HUES48 (cell line): ENCODE results near the gene NCKIPSD.
"Not testable (repeated sequence)": the region's sequence is repeated elsewhere in the genome, so short reads cannot be mapped to it uniquely, and the experiment has no call there.

Experiments
- H3K27ac ChIP-seq: one replicate; pipeline ENCODE4 v1.7.0; 2013; ENCODE audit warnings: low read depth, low read length, inconsistent platforms
- H3K27me3 ChIP-seq: 2 replicates; pipeline ENCODE4 v1.6.1; 2013; ENCODE audit warnings: mild to moderate bottlenecking, low read length; ENCODE audit not compliant: control insufficient read depth, insufficient read depth
- H3K36me3 ChIP-seq: 2 replicates; pipeline ENCODE4 v1.6.1; 2013; ENCODE audit warnings: low read length; ENCODE audit not compliant: control insufficient read depth, insufficient read depth
- H3K4me1 ChIP-seq: 2 replicates; pipeline ENCODE4 v1.6.1; 2013; ENCODE audit warnings: mild to moderate bottlenecking, low read length; ENCODE audit not compliant: control insufficient read depth, insufficient read depth
- H3K4me3 ChIP-seq: 2 replicates; pipeline ENCODE4 v1.5.1; 2013; ENCODE audit warnings: mild to moderate bottlenecking, low read depth, low read length
- H3K9ac ChIP-seq: 2 replicates; pipeline ENCODE4 v1.6.1; 2013; ENCODE audit warnings: mild to moderate bottlenecking, low read depth, low read length, moderate library complexity
- H3K9me3 ChIP-seq: 2 replicates; pipeline ENCODE4 v1.6.1; 2013; ENCODE audit warnings: low read length; ENCODE audit not compliant: control insufficient read depth, insufficient read depth

Gene NCKIPSD

DNA sequence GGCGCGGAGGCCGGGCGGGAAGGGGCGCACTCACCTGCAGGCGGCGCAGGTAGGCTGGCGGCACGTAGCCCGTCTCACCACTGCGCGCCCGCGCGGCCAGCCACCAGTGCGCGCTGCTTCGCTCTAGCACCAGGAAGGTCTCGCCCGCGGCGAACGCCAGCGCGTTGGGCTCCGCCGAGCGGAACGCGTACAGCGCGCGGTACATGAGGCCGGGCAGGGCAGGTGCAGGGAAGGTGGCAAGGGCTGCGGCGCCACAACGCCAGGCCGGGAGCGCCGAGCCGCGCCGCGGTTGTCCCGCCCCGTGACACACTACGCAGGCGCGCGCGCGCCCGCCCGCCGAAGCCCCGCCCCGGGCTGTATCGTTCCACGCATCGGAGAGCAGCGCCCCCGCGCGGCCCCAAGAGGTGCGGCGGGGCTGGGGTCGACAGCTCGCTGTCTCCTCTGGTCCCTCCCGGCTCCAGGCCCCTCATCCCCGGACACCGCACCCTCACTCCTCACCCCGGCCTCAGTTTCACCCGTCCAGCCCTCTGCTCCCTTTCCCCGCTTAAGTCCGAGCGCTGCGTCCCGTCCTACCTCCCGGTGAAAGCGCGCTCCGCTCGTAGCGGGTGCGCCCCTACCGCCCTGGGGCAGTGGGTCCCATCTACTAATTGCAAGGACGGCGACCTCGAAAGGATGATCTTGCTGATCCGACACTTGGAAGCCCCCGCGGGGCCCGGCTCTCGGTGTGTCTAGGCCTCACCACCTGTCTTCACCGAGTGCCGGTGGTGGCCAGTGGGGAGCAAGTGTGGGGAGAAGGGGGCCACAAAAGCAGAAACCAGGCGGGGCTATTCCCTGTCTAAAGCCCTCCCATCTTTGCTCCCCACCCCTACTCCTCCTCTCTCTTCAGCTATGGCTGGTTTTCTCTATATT lies at the start of gene NCKIPSD:
TSS of gene NCKIPSD (minus strand) at position 313 of the 909 bp plus-strand sequence. CDS start at position 205, 108 bp downstream.
- no peaks in the 10 kb centered on the region for H3K27me3 ChIP-seq
- H3K36me3 ChIP-seq = peaks cover 65% of the 10 kb centered on the region
- peak within 1 kb of the TSS; percentile 98 for H3K9ac ChIP-seq
- H3K4me3 ChIP-seq = peak within 1 kb of the TSS; percentile 99
- H3K4me1 ChIP-seq = peaks cover 10% of the 10 kb centered on the region
- peak within 1 kb of the TSS; percentile 95 for H3K27ac ChIP-seq
- H3K9me3 ChIP-seq = no peaks in the 10 kb centered on the region

DNA sequence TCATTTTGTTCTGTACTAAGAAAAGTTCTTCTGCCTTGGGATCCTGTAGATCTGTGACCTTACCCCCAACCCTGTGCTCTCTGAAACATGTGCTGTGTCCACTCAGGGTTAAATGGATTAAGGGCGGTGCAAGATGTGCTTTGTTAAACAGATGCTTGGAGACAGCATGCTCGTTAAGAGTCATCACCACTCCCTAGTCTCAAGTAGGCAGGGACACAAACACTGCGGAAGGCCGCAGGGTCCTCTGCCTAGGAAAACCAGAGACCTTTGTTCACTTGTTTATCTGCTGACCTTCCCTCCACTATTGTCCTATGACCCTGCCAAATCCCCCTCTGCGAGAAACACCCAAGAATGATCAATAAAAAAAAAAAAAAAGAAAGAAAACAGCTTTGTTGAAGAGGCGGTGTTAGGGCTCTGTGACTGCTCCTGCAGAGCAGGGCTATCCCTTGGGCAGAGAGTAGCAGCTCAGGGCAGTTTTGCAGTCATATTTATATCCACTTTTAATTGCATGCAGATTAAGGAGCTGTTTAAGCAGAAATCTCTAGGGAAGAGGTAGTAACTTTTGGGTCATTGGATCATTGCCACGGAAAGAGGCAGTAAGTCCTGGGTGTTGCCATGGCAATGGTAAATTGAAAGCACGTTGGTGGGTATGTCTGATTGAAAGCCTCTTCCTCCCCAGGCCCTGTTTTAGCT lies 49.5 kb upstream of the NCKIPSD start:
- not testable (repeated sequence) for H3K9me3 ChIP-seq, H3K9ac ChIP-seq, H3K36me3 ChIP-seq, H3K27me3 ChIP-seq, H3K4me1 ChIP-seq, H3K27ac ChIP-seq, H3K4me3 ChIP-seq

DNA sequence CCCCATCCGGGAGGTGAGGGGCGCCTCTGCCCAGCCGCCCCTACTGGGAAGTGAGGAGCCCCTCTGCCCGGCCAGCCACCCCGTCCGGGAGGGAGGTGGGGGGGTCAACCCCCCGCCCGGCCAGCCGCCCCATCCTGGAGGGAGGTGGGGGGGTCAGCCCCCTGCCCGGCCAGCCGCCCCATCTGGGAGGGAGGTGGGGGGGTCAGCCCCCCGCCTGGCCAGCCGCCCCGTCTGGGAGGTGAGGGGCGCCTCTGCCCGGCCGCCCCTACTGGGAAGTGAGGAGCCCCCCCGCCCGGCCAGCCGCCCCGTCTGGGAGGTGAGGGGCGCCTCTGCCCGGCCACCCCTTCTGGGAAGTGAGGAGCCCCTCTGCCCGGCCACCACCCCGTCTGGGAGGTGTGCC lies 48.8 kb upstream of the NCKIPSD start:
- not testable (repeated sequence) for H3K9ac ChIP-seq, H3K36me3 ChIP-seq, H3K27ac ChIP-seq, H3K9me3 ChIP-seq, H3K27me3 ChIP-seq, H3K4me3 ChIP-seq, H3K4me1 ChIP-seq

DNA sequence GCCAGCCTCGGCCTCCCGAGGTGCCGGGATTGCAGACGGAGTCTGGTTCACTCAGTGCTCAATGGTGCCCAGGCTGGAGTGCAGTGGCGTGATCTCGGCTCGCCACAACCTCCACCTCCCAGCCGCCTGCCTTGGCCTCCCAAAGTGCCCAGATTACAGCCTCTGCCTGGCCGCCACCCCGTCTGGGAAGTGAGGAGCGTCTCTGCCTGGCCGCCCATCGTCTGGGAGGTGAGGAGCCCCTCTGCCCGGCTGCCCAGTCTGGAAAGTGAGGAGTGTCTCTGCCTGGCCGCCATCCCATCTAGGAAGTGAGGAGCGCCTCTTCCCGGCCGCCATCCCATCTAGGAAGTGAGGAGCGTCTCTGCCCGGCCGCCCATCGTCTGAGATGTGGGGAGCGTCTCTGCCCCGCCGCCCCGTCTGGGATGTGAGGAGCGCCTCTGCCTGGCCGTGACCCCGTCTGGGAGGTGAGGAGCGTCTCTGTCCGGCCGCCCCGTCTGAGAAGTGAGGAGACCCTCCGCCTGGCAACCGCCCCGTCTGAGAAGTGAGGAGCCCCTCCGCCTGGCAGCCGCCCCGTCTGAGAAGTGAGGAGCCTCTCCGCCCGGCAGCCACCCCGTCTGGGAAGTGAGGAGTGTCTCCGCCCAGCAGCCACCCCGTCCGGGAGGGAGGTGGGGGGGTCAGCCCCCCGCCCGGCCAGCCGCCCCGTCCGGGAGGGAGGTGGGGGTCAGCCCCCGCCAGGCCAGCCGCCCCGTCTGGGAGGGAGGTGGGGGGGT lies 48.2 kb upstream of the NCKIPSD start:
- not testable (repeated sequence) for H3K9ac ChIP-seq, H3K4me3 ChIP-seq, H3K27me3 ChIP-seq, H3K4me1 ChIP-seq, H3K9me3 ChIP-seq, H3K27ac ChIP-seq, H3K36me3 ChIP-seq

DNA sequence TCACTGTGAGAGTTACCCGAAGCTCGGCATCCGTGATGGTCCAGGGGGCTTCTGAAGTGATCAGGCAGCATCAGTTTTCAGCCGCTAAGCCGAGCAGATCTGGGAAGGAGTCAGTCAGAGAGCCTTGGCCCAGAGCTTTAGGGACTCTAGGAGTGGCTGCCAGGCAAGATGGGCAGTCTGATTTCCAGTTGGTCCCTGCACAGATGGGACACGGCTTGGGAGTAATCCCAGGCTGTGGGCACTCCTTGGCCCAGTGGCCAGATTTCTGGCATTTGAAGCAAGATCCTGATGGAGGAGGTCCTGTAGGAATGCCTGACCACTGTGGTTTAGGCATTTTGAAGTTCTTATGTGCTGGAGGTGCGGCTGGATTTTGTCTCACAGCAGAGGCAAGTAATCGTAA lies 41.8 kb upstream of the NCKIPSD start:
- Histone ChIP-seq H3K27me3 (no peaks in the 10 kb centered on the region), H3K4me3 (no peak overlapping the region), H3K27ac (no peak overlapping the region), H3K4me1 (no peaks in the 10 kb centered on the region), H3K36me3 (no peaks in the 10 kb centered on the region), H3K9ac (no peak overlapping the region), H3K9me3 (no peaks in the 10 kb centered on the region)

DNA sequence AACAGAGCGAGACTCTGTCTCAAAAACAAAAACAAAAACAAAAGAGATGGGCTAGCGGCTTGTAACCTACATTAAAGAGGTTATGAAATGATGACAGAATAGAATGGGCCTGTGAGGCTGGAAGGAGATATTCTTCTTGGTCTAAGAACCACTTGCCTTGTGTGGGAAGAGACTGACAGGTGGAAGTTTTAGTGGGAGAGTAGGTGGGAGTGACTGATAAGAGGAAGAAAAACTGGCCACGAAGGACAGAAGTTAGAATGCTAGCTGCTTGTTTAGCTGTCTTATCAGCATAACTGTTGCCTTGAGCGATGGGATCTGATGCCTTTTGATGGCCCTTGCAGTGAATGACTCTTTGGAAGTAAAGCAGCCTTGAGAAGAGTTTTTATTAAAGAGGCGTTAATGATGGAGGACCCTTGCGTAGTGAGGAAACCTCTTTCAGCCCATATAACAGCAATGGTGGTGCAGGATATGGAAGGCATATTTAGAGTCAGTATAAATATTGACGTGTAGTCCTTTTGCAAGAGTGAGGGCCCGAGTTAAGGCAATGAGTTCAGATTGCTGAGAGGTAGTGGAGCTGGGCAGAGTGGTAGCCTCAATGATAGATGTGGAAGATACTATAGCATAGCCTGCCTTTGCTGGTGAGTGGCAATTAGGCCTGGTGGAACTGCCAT lies 39.6 kb upstream of the NCKIPSD start:
- not testable (repeated sequence) for H3K4me3 ChIP-seq, H3K4me1 ChIP-seq, H3K36me3 ChIP-seq, H3K9ac ChIP-seq, H3K27ac ChIP-seq, H3K27me3 ChIP-seq, H3K9me3 ChIP-seq

DNA sequence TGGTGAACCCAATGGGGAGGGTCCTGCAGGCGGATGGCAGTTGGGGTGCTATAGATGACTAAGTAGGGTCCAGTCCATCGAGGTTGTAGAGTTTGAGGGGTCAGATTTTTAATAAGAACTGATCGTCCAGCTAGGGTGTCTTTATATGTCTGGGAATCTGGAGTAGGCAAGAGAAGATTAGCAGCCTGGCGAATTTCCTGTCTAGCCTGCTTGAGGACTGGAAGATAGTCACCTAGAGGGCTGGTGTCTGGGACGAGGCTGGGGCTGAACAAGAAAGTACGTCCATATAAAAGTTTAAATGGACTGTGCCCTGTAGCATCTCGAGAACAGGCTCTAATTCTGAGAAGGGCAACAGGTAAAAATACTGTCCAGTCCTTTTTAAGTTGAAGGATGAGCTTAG lies 38.0 kb upstream of the NCKIPSD start:
- Histone ChIP-seq H3K27ac (no peak overlapping the region), H3K4me1 (no peaks in the 10 kb centered on the region)

DNA sequence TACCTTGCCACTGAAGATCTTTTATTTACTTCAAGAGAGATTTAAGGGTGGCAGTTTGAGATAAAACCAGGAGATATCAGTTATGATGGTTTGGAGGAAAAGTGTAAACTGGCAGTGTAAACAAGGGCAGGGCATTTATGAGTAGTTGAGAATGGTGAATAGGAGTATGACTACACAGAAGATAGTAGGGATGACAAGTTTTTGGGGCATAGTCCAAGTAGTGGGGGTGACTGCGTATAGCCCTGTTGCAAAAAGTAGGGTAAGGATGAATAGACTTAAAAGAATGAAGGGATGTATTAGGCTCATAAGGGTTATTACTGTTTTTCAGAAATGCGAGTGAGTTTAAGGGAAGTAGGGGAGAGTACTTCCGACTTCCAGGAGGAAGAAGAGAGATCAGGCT lies 37.6 kb upstream of the NCKIPSD start:
- not testable (repeated sequence) for H3K4me1 ChIP-seq, H3K9ac ChIP-seq

More for the DNA sequence above, 38.0 kb upstream of the NCKIPSD start:
- no peaks in the 10 kb centered on the region for H3K27me3 ChIP-seq
- H3K36me3 ChIP-seq = no peaks in the 10 kb centered on the region
- H3K9ac ChIP-seq = no peak overlapping the region
- H3K4me3 ChIP-seq = no peak overlapping the region
- no peaks in the 10 kb centered on the region for H3K9me3 ChIP-seq

DNA sequence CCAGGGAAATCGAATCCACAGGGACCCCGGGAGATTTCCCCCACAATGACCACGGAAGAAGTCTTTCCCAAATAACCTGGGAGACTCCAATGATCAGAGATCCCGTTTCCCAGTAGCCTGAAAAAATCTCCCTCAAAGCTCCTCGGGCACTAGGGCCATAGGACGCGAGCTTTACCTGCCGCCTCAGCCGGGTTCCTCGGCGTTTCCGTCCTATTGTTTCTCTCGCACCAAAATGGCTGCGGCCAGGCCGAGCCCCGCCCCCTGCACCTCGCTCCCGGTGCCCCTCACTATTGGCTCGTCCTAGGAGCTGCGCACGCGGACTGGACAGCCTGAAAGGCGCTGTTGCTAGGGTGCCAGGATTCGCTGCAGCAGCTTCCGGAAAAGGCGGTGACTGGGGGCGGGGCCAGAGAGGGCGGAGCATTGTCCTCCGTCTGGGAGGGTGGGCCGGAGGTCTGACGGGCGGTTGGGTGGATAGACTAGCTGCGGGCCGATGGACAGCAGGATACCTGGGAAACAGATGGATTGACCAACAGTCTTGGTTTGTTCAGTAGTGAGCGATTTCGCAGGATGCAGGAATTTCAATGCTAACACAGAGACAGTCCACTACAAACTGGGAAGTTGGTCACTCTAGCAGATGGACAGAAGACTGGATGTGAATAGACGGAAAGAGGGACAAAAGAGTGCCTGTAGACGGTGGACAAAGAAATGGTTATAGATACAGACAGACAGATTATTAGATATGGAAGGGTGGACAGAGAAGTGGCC lies 31.4 kb upstream of the NCKIPSD start, which contains the start of gene IP6K2:
TSS of gene IP6K2 (minus strand) at position 240 of the 765 bp plus-strand sequence. CDS start 21,930 bp downstream, outside the sequence.
- Histone ChIP-seq H3K4me1 (peaks cover 15% of the 10 kb centered on the region), H3K4me3 (peak within 1 kb of the TSS; percentile 97), H3K9ac (peak within 1 kb of the TSS; percentile 99), H3K27ac (peak within 1 kb of the TSS; percentile 98), H3K27me3 (no peaks in the 10 kb centered on the region), H3K9me3 (no peaks in the 10 kb centered on the region), H3K36me3 (peaks cover 33% of the 10 kb centered on the region)

More for the DNA sequence above, 37.6 kb upstream of the NCKIPSD start:
- not testable (repeated sequence) for H3K27me3 ChIP-seq, H3K27ac ChIP-seq, H3K9me3 ChIP-seq, H3K4me3 ChIP-seq, H3K36me3 ChIP-seq

DNA sequence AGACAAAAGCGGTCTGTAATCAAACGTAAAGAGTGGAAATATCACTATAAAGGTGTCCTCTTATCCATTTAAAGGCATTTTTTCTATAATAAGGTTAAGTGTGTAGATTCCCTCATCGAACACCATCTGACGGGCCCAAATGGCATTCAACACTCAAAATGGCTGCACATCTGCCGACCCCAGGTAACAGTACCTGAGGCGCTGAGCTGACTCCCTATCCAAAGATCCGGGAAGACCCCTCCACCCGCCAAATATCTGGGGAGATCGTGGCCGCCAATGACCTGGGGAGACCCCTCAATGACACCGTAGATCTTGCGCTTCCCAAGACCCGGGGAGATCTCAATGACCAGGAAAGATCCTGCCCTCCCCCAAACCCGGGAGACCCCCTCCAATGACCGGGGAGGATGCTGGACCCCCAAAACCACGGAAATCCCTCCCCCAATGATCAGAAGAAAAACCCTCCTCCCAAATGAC lies 30.8 kb upstream of the NCKIPSD start:
- Histone ChIP-seq H3K9me3 (no peaks in the 10 kb centered on the region), H3K4me1 (peaks cover 15% of the 10 kb centered on the region), H3K4me3 (peak overlapping the region; percentile 97), H3K27ac (peak overlapping the region; percentile 98), H3K9ac (peak overlapping the region; percentile 99), H3K36me3 (peaks cover 37% of the 10 kb centered on the region), H3K27me3 (no peaks in the 10 kb centered on the region)
